ENCODE data around the gene LST1.
"Not testable (repeated sequence)": the region's sequence is repeated elsewhere in the genome, so short reads cannot be mapped to it uniquely, and the experiment has no call there.

The LST1 gene

DNA sequence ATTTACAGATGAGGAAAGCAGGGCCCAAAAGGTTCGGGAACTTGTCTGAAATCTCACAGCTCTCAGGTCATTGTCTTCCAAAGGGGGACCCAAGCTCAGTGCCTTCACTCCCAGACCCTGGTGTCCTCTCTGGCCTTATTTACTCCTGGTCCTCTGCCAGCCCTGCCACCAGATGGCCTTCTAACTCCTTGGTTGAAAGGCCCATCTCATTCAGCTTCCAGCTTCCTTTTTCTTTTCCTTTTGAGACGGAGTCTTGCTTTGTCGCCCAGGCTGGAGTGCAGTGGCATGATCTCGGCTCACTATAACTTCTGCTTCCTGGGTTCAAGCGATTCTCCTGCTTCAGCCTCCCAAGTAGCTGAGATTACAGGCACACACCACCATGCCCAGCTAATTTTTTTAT lies 34.7 kb upstream of the LST1 start:
- TF ChIP-seq, protein P1, sequence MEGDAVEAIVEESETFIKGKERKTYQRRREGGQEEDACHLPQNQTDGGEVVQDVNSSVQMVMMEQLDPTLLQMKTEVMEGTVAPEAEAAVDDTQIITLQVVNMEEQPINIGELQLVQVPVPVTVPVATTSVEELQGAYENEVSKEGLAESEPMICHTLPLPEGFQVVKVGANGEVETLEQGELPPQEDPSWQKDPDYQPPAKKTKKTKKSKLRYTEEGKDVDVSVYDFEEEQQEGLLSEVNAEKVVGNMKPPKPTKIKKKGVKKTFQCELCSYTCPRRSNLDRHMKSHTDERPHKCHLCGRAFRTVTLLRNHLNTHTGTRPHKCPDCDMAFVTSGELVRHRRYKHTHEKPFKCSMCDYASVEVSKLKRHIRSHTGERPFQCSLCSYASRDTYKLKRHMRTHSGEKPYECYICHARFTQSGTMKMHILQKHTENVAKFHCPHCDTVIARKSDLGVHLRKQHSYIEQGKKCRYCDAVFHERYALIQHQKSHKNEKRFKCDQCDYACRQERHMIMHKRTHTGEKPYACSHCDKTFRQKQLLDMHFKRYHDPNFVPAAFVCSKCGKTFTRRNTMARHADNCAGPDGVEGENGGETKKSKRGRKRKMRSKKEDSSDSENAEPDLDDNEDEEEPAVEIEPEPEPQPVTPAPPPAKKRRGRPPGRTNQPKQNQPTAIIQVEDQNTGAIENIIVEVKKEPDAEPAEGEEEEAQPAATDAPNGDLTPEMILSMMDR (conservative IDR thresholded peaks at IDR 0.05; ENCODE audit: control insufficient read depth, insufficient read depth, low read depth, low read length), result peak; percentile 38
- H3K4me3 ChIP-seq (ENCODE audit: control insufficient read depth, low read depth, low read length), result not testable (repeated sequence)
- peak; percentile 57 for DNase-seq (ENCODE audit: low read depth)

DNA sequence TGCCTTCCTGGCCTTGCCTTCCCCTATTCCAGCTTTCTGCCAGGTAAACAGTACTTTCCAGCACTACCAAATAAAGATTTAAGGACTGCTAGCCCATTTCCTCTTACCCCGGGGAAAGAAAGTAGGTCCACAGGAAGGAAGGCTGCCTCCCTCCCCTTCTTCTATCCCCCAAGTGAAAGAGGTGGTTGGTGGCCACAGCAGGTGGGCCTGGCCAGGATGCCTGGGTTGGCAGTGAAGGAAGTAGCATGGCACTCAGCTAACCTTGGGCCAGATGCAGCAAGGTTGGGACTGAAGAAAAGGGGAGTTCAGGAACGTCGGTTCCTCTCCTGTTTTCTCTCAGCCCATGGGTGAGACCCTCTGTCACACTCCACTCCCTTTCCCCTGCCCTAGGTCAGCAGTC lies 29.8 kb upstream of the LST1 start:
- H3K4me3 ChIP-seq (ENCODE audit: control insufficient read depth, low read depth, low read length), result no peak overlapping the region
- TF ChIP-seq, protein P1 (conservative IDR thresholded peaks at IDR 0.05; ENCODE audit: control insufficient read depth, insufficient read depth, low read depth, low read length), result no peak
- DNase-seq (ENCODE audit: low read depth), result no peak

DNA sequence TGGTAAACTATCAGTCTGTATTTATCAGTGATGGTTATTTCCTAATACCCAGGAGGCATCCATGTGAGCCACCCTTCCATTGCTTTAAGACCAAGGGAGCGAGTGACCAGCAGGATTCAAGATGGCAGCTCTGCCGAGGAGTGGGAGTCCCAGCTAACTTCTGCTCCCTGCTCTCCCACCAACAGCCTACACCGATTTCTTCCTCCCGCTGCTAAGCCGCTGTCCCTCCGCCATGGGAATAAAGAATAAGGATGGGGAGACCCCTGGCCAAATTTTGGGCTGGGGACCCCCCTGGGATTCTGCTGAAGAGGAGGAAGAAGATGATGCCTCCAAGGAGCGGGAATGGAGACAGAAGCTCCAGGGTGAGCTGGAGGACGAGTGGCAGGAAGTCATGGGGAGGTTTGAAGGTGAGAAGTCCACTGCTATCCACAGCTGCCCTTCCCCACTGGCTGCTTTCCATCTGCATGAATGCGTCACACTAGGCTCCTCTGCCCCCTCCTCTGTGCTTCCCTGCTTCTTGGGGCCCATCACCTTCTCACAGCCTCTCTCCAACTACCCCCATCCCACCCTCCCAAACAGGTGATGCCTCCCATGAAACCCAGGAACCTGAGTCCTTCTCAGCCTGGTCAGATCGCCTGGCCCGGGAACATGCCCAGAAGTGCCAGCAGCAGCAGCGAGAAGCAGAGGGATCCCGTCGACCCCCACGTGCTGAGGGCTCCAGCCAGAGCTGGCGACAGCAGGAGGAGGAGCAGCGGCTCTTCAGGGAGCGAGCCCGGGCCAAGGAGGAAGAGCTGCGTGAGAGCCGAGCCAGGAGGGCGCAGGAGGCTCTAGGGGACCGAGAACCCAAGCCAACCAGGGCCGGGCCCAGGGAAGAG lies 28.4 kb upstream of the LST1 start:
- TF ChIP-seq, protein P1 (conservative IDR thresholded peaks at IDR 0.05; ENCODE audit: control insufficient read depth, insufficient read depth, low read depth, low read length), result no peak
- no peak overlapping the region for H3K4me3 ChIP-seq (ENCODE audit: control insufficient read depth, low read depth, low read length)
- no peak for DNase-seq (ENCODE audit: low read depth)

DNA sequence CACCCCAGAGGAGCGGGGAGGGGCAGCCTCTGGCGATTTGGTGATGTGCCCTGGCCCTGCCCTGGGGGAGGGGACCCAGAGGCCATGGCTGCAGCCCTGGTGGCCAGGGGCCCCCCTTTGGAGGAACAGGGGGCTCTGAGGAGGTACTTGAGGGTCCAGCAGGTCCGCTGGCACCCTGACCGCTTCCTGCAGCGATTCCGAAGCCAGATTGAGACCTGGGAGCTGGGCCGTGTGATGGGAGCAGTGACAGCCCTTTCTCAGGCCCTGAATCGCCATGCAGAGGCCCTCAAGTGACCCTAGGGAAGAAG lies 27.8 kb upstream of the LST1 start:
- TF ChIP-seq, protein P1 (conservative IDR thresholded peaks at IDR 0.05; ENCODE audit: control insufficient read depth, insufficient read depth, low read depth, low read length), result no peak
- no peak overlapping the region for H3K4me3 ChIP-seq (ENCODE audit: control insufficient read depth, low read depth, low read length)
- DNase-seq (ENCODE audit: low read depth), result no peak

DNA sequence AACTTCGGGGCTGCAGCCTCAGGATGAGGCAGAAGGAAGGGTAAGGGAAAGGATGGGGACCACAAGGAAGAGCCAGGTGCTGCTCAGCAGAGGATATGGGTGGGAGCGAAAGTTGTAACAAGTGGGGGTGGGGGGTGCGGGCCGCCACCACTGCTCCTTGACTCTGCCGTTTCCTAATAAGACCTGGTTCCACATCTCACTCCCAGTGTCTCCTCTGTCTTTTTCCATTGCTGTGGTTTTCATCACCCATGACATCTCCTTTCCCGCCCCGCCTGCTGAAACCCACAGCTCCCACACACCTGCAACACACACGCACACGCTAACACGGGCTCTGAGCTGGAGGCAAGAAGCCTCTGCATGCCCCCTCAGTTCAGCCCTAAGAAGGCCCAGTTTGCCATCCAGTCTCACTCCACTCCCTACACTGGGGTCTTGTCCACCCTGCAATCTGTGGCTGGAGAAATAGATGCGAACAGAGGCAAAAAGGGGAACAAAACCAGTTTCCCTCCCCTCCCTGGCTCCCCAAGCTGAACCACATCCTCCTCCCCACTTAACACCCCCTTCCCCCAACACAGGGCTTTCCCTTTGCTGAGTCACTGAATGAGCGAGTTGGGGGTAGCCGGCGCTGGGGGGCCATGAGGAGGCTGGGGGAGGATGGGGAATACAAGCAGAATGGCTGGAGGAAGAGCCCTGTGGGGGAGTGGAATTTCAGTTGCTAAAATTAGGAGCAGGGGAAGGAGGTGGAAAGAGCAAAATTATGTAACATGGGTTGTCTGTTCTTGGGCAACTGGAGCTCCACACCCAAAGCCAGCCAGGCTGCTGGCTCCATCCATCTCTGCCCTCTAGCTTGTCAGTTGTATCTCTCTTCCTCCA lies 27.2 kb upstream of the LST1 start:
- DNase-seq (ENCODE audit: low read depth), result no peak
- TF ChIP-seq, protein P1 (conservative IDR thresholded peaks at IDR 0.05; ENCODE audit: control insufficient read depth, insufficient read depth, low read depth, low read length), result no peak
- H3K4me3 ChIP-seq (ENCODE audit: control insufficient read depth, low read depth, low read length), result no peak overlapping the region

DNA sequence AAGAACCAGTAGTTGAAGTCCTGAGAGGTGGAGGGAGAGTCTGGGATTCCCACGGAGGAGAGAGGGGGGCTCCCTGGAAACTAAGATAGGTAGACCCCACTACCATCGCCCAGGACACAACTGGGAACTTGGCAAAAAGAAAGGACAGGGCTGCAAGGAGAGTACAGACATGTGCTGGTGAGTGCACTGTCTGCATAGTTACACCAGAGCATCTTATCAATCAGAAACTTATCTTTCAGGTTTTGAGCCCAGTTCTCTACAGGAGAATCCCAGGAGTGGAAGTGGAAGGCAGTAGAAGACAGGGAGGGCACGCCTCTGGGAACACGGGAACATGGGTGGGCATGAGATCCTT lies 26.5 kb upstream of the LST1 start:
- no peak for DNase-seq (ENCODE audit: low read depth)
- TF ChIP-seq, protein P1 (conservative IDR thresholded peaks at IDR 0.05; ENCODE audit: control insufficient read depth, insufficient read depth, low read depth, low read length), result no peak
- H3K4me3 ChIP-seq (ENCODE audit: control insufficient read depth, low read depth, low read length), result no peak overlapping the region

Data from fibroblast of mammary gland (primary cell).